H1 (cell line): ENCODE data around the gene KCNQ1. TPM values are rescaled to one million over a fixed set of nuclear protein-coding genes. Genes with fewer than 3 reads are reported as not detected.

ENCODE experiments used
- CHD7 ChIP-seq: fragments of 300-600 bp; sonication (generic); IDR thresholded peaks from 2 replicates; pipeline ENCODE4 v1.7.1; 2012; ENCODE audit warnings: low read length, moderate library complexity, mild to moderate bottlenecking, inconsistent platforms; ENCODE audit not compliant: insufficient replicate concordance
- HDAC6 ChIP-seq: IDR thresholded peaks from one replicate; pipeline ENCODE4 v1.7.1; 2012; ENCODE audit warnings: low read depth, mild to moderate bottlenecking, inconsistent platforms, low read length, moderate library complexity
- SIN3A ChIP-seq, 2 experiments: IDR thresholded peaks in 1 of 2; conservative IDR thresholded peaks in 1 of 2; 2 replicates each; pipeline ENCODE4 v1.6.1; 2011 to 2012; ENCODE audit warnings: low read length in 2 of 2, improper control_type of control experiment in 1 of 2, low read depth in 1 of 2, mild to moderate bottlenecking in 1 of 2
- SP4 ChIP-seq: IDR thresholded peaks from 2 replicates; pipeline ENCODE4 v1.6.1; 2012; ENCODE audit warnings: low read length, inconsistent platforms
- TAF1 ChIP-seq: IDR thresholded peaks from 2 replicates; pipeline ENCODE4 v1.6.1; 2011; ENCODE audit warnings: mild to moderate bottlenecking, low read depth, low read length
- polyA plus RNA-seq, 7 experiments: library from polyadenylated mRNA; depleted of rRNA in 3 of 7; stranded (reverse) in 5 of 7; unstranded in 2 of 7; fragments of >200 nt in 5 of 7; fragments of 200-250 nt in 2 of 7; gene quantifications; 1 replicate in 5 of 7; 2 replicates in 1 of 7; 4 replicates in 1 of 7; pipeline versions ENCODE4 v1.2.1 to v1.2.3, GENCODE V29; 2011 to 2013; ENCODE audit warnings: missing spikeins in 2 of 7, mixed read lengths in 2 of 7
- total RNA-seq: library from RNA; stranded (reverse); fragmentation: NEBNext Ultra II Directional; extraction: Animal tissue kit (Norgen Biotek cat#: 25700); gene quantifications from 2 replicates; pipeline ENCODE4 v1.2.1, GENCODE V29; 2021

Gene KCNQ1
- total and polyA plus RNA-seq, 2 of the 8 experiments (the other 6 are each of a cell fraction or from before 2014, with no cell fraction given) = 1.9 to 2.0 TPM

DNA sequence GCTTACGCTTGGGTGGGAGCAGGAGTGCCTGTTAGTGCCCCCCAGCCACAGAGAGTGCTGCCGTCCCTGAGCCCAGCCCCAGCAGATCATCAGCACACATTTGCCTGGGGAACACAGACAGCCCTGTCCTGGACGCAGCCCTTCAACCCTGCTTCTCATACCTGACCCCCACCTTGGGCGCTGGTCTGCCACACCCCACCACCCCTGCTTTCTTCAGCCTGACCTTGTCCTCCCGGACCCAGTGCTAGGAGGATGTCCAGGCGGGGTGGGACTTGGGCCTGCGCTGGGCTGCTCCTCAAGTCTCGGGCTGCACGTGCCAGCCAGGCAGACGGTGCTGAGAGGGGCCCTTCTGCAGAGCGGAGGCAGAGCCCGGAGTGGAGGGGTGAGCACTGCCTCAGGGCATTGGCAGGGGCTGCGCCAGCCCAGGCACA lies 135.8 kb downstream of the KCNQ1 start (continued):
- no peak for TF ChIP-seq CHD7
- TF ChIP-seq TAF1 = no peak
- TF ChIP-seq HDAC6 = no peak
- TF ChIP-seq SP4 = no peak
- TF ChIP-seq SIN3A (conservative IDR thresholded peaks at IDR 0.05 in 1 of 2, IDR thresholded peaks at IDR 0.05 in 1 of 2; ENCODE audit: low read depth in 1 of 2, low read length in 2 of 2) = no peak
